ENCODE measurements around the gene CERKL.

Gene CERKL

GRCh38 chr2:181581534-181581933 is 75.4 kb downstream of the CERKL start:
- TF ChIP-seq CTCF (IDR thresholded peaks at IDR 0.05; ENCODE audit: low read depth, low read length, missing control alignments), result peak; percentile 9
- in situ Hi-C loops (cut with HindIII; ENCODE audit: low sequenced_read_pairs), result no loop called here
- H3K4me3 ChIP-seq (ENCODE audit: low read depth, low read length), result no peak overlapping the region
- DNase-seq (ENCODE audit: low read depth), result no peak

- no peak for DNase-seq (ENCODE audit: low read depth)
- TF ChIP-seq CTCF (IDR thresholded peaks at IDR 0.05; ENCODE audit: low read depth, low read length, missing control alignments), result no peak
- in situ Hi-C loops (cut with HindIII; ENCODE audit: low sequenced_read_pairs), result no loop called here
Observed at GRCh38 chr2:181578829-181579228, 78.1 kb downstream of the CERKL start.

GRCh38 chr2:181576431-181576830 is 80.5 kb downstream of the CERKL start:
- no peak for TF ChIP-seq CTCF (IDR thresholded peaks at IDR 0.05; ENCODE audit: low read depth, low read length, missing control alignments)
- no peak for DNase-seq (ENCODE audit: low read depth)
- in situ Hi-C loops (cut with HindIII; ENCODE audit: low sequenced_read_pairs), result no loop called here
- H3K4me3 ChIP-seq (ENCODE audit: low read depth, low read length), result no peak overlapping the region

More at GRCh38 chr2:181578829-181579228, 78.1 kb downstream of the CERKL start:
- no peak overlapping the region for H3K4me3 ChIP-seq (ENCODE audit: low read depth, low read length)

GRCh38 chr2:181575650-181576025 is 81.3 kb downstream of the CERKL start:
- DNase-seq (ENCODE audit: low read depth), result no peak
- in situ Hi-C loops (cut with HindIII; ENCODE audit: low sequenced_read_pairs), result no loop called here
- no peak for TF ChIP-seq CTCF (IDR thresholded peaks at IDR 0.05; ENCODE audit: low read depth, low read length, missing control alignments)
- H3K4me3 ChIP-seq (ENCODE audit: low read depth, low read length), result no peak overlapping the region

- TF ChIP-seq CTCF (IDR thresholded peaks at IDR 0.05; ENCODE audit: low read depth, low read length, missing control alignments), result no peak
- no peak for DNase-seq (ENCODE audit: low read depth)
- in situ Hi-C loops (cut with HindIII; ENCODE audit: low sequenced_read_pairs), result no loop called here
- H3K4me3 ChIP-seq (ENCODE audit: low read depth, low read length), result no peak overlapping the region
Observed at GRCh38 chr2:181575024-181575649, 81.8 kb downstream of the CERKL start.

- in situ Hi-C loops (cut with HindIII; ENCODE audit: low sequenced_read_pairs), result no loop called here
- no peak for TF ChIP-seq CTCF (IDR thresholded peaks at IDR 0.05; ENCODE audit: low read depth, low read length, missing control alignments)
- no peak overlapping the region for H3K4me3 ChIP-seq (ENCODE audit: low read depth, low read length)
- no peak for DNase-seq (ENCODE audit: low read depth)
Observed at GRCh38 chr2:181574321-181574720, 82.6 kb downstream of the CERKL start.
